Measurements from ENCODE around the gene KCNJ6.

- no peak for TF ChIP-seq CTCF (conservative IDR thresholded peaks at IDR 0.05; ENCODE audit: low read length)
- no peak for TF ChIP-seq EZH2phosphoT487 (IDR thresholded peaks at IDR 0.05; ENCODE audit: borderline replicate concordance, low read depth, low read length)
These were observed 292.6 kb downstream of the KCNJ6 start for GRCh38 chr21:37623689-37624088.
